Measurements from ENCODE around the gene XXYLT1. TPM values are rescaled to one million over a fixed set of nuclear protein-coding genes. Genes with fewer than 3 reads are reported as not detected.
A peak's percentile ranks its signal among the peaks of the same experiment; 100 is the strongest.

Gene XXYLT1
- total RNA-seq, 2 experiments from 2014 or later: 3.1 to 3.7 TPM

- Mint-ChIP-seq H3K4me1 (ENCODE audit: low read depth) (peaks cover 22% of the 10 kb centered on the region), H3K27me3 (no peaks in the 10 kb centered on the region), H3K36me3 (ENCODE audit: low read depth) (no peaks in the 10 kb centered on the region), H3K27ac (peak overlapping the region; percentile 93), H3K4me3 (no peak overlapping the region), H3K9me3 (no peaks in the 10 kb centered on the region)
- CTCF ChIA-PET: interaction anchor here (0.9 to 8.4 kb wide), 3 partner anchors 14 to 586 kb away, joined by 4 to 62 read pairs (median 5); partner anchors contain the start of gene XXYLT1
- H3K27me3 ChIP-seq (ENCODE audit: control insufficient read depth in 1 of 2, insufficient read depth in 2 of 2, low read length in 2 of 2): no peaks in the 10 kb centered on the region
- no peak overlapping the region for H3K4me3 ChIP-seq (ENCODE audit: low read length)
- intact Hi-C loops (cut with DNase I, micrococcal nuclease): loop anchor here (5.0 to 10.0 kb wide), 2 partner anchors 112 to 255 kb away; no protein-coding TSS in a partner anchor
- H3K9me3 ChIP-seq (ENCODE audit: control insufficient read depth in 1 of 2, insufficient read depth in 1 of 2, low read length in 2 of 2): no peaks in the 10 kb centered on the region
- TF ChIP-seq CTCF (IDR thresholded peaks at IDR 0.05): no peak
- H3K4me1 ChIP-seq (ENCODE audit: insufficient read depth, low read length): peaks cover 35% of the 10 kb centered on the region
- DNase-seq (no peak), ATAC-seq (ENCODE audit: poor library complexity) (no peak)
- H3K27ac ChIP-seq (ENCODE audit: low read depth in 1 of 2, low read length in 2 of 2): no peak overlapping the region
- POLR2A ChIA-PET: interaction anchor here (0.7 to 0.9 kb wide), 2 partner anchors 14 to 32 kb away, joined by 3 to 4 read pairs; partner anchors contain the start of gene XXYLT1
- H3K36me3 ChIP-seq (ENCODE audit: insufficient read depth, low read length): no peaks in the 10 kb centered on the region
Observed at GRCh38 chr3:195256639-195257453, 14.1 kb downstream of the XXYLT1 start.

- no peak for TF ChIP-seq CTCF (IDR thresholded peaks at IDR 0.05)
- Mint-ChIP-seq H3K27me3 (no peaks in the 10 kb centered on the region), H3K4me3 (no peak overlapping the region), H3K36me3 (ENCODE audit: low read depth) (no peaks in the 10 kb centered on the region), H3K27ac (no peak overlapping the region), H3K9me3 (no peaks in the 10 kb centered on the region), H3K4me1 (ENCODE audit: low read depth) (peaks cover 19% of the 10 kb centered on the region)
- no peaks in the 10 kb centered on the region for H3K27me3 ChIP-seq (ENCODE audit: control insufficient read depth in 1 of 2, insufficient read depth in 2 of 2, low read length in 2 of 2)
- CTCF ChIA-PET: interaction anchor here (1.3 to 8.4 kb wide), 2 partner anchors 15 to 568 kb away, joined by 4 to 62 read pairs; partner anchors contain the start of gene XXYLT1
- H3K4me1 ChIP-seq (ENCODE audit: insufficient read depth, low read length): peaks cover 34% of the 10 kb centered on the region
- intact Hi-C loops (cut with DNase I, micrococcal nuclease): loop anchor here (5.0 to 10.0 kb wide), 2 partner anchors 111 to 254 kb away; no protein-coding TSS in a partner anchor
- no peaks in the 10 kb centered on the region for H3K36me3 ChIP-seq (ENCODE audit: insufficient read depth, low read length)
- no peaks in the 10 kb centered on the region for H3K9me3 ChIP-seq (ENCODE audit: control insufficient read depth in 1 of 2, insufficient read depth in 1 of 2, low read length in 2 of 2)
- DNase-seq: no peak
- H3K4me3 ChIP-seq (ENCODE audit: low read length): no peak overlapping the region
- POLR2A ChIA-PET: no interaction called here
- ATAC-seq (ENCODE audit: poor library complexity): no peak
- H3K27ac ChIP-seq (ENCODE audit: low read depth in 1 of 2, low read length in 2 of 2): no peak overlapping the region
Observed at GRCh38 chr3:195255571-195256501, 15.1 kb downstream of the XXYLT1 start.

DNA sequence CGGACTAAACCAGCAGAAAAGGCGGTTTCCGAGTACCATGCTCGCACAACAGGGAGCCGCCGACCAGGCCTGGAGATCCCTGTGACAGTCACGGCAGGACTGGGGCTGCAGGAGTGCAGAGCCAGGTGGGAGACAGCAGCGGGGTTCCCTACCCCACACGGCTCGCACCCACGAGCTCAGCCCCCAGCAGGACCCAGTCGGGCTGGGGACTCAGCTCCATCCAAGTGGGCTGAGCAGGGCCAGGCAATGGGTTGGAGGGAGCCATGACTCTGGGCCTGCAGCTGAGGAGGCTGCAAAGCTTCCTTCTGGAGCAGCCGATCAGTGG lies 15.8 kb downstream of the XXYLT1 start:
- no peak for DNase-seq
- ATAC-seq (ENCODE audit: poor library complexity): no peak
- no peak overlapping the region for H3K27ac Mint-ChIP-seq

More for the DNA sequence above, 15.8 kb downstream of the XXYLT1 start:
- no peaks in the 10 kb centered on the region for H3K9me3 ChIP-seq (ENCODE audit: control insufficient read depth in 1 of 2, insufficient read depth in 1 of 2, low read length in 2 of 2)
- H3K4me3 ChIP-seq (ENCODE audit: low read length): no peak overlapping the region
- intact Hi-C loops (cut with DNase I, micrococcal nuclease): loop anchor here (5.0 to 10.0 kb wide), 2 partner anchors 110 to 253 kb away; no protein-coding TSS in a partner anchor
- CTCF ChIA-PET: interaction anchor here (1.3 kb wide), 1 partner anchor 567 kb away, joined by 4 read pairs; no protein-coding TSS in a partner anchor
- no peaks in the 10 kb centered on the region for H3K9me3 Mint-ChIP-seq
- no peak overlapping the region for H3K27ac ChIP-seq (ENCODE audit: low read depth in 1 of 2, low read length in 2 of 2)
- no peaks in the 10 kb centered on the region for H3K36me3 ChIP-seq (ENCODE audit: insufficient read depth, low read length)
- peaks cover 33% of the 10 kb centered on the region for H3K4me1 ChIP-seq (ENCODE audit: insufficient read depth, low read length)
- peaks cover 20% of the 10 kb centered on the region for H3K4me1 Mint-ChIP-seq (ENCODE audit: low read depth)
- POLR2A ChIA-PET: no interaction called here
- H3K27me3 ChIP-seq (ENCODE audit: control insufficient read depth in 1 of 2, insufficient read depth in 2 of 2, low read length in 2 of 2): no peaks in the 10 kb centered on the region
- H3K4me3 Mint-ChIP-seq: no peak overlapping the region
- H3K36me3 Mint-ChIP-seq (ENCODE audit: low read depth): no peaks in the 10 kb centered on the region
- TF ChIP-seq CTCF (IDR thresholded peaks at IDR 0.05): no peak
- no peaks in the 10 kb centered on the region for H3K27me3 Mint-ChIP-seq
